Globus pallidus (tissue), 1 donor: ENCODE data around the gene ASPDH.

Experiments used
- DNase-seq: peaks from one replicate; pipeline ENCODE4 v3.0.0-alpha.2; 2015; ENCODE audit warnings: low spot score

ASPDH gene

GRCh38 chr19:50496189-50497021, 17.3 kb downstream of the ASPDH start:
- DNase-seq: peak; percentile 99

- DNase-seq: no peak
These were observed 18.6 kb downstream of the ASPDH start for GRCh38 chr19:50495020-50495531.

GRCh38 chr19:50494186-50495019, 19.3 kb downstream of the ASPDH start:
- no peak for DNase-seq

GRCh38 chr19:50493171-50493570, 20.5 kb downstream of the ASPDH start:
- DNase-seq: no peak

- DNase-seq: no peak
These were observed 21.2 kb downstream of the ASPDH start for GRCh38 chr19:50492303-50493052.

GRCh38 chr19:50490991-50491472, 22.7 kb downstream of the ASPDH start:
- DNase-seq: no peak

GRCh38 chr19:50490411-50490811, 23.3 kb downstream of the ASPDH start:
- no peak for DNase-seq

- no peak for DNase-seq
These were observed 24.2 kb downstream of the ASPDH start for GRCh38 chr19:50489461-50490011.

GRCh38 chr19:50488389-50489194, 25.1 kb downstream of the ASPDH start:
- no peak for DNase-seq

- DNase-seq: no peak
These were observed 26.7 kb downstream of the ASPDH start for GRCh38 chr19:50486823-50487515.

- no peak for DNase-seq
These were observed 28.3 kb downstream of the ASPDH start for GRCh38 chr19:50485284-50485955.

- DNase-seq: no peak
These were observed 30.8 kb downstream of the ASPDH start for GRCh38 chr19:50482916-50483315.

GRCh38 chr19:50482271-50482855, 31.4 kb downstream of the ASPDH start:
- no peak for DNase-seq

- no peak for DNase-seq
These were observed 32.2 kb downstream of the ASPDH start for GRCh38 chr19:50481351-50482149.

GRCh38 chr19:50480281-50481111, 33.2 kb downstream of the ASPDH start:
- DNase-seq: no peak

- no peak for DNase-seq
These were observed 33.9 kb downstream of the ASPDH start for GRCh38 chr19:50479761-50480251.
